Measurements from ENCODE around the gene TRIP13. TPM values are rescaled to one million over a fixed set of nuclear protein-coding genes. Genes with fewer than 3 reads are reported as not detected.

Gene TRIP13
- total and polyA plus RNA-seq, 2 of the 13 experiments (the other 11 are each of a cell fraction or from before 2014, with no cell fraction given): 13.5 to 33.0 TPM

GRCh38 chr5:865771-866170 is 26.9 kb upstream of the TRIP13 start:
- CTCF ChIA-PET (ENCODE audit: low intra/inter-chr PET ratio, low total read pairs): no interaction called here
- Histone ChIP-seq H3K4me1 (ENCODE audit: insufficient read depth, low read length) (peaks cover 13% of the 10 kb centered on the region), H3K9me3 (ENCODE audit: low read length) (no peaks in the 10 kb centered on the region), H3K79me2 (ENCODE audit: insufficient read depth, low read length) (no peaks in the 10 kb centered on the region), H3K27ac (ENCODE audit: extremely low read length, insufficient read depth, low read length) (no peak overlapping the region), H3K36me3 (replicated peaks in 1 of 2; ENCODE audit: control insufficient read depth in 1 of 2, insufficient read depth in 2 of 2, low read length in 2 of 2) (peaks cover 23 to 66% of the 10 kb centered on the region in 2 experiments), H4K20me1 (ENCODE audit: insufficient read depth, low read length) (no peaks in the 10 kb centered on the region), H3K9ac (ENCODE audit: insufficient read depth, low read depth, low read length) (no peak overlapping the region), H3K4me3 (replicated peaks in 1 of 3; ENCODE audit: insufficient read depth in 1 of 3, low read depth in 2 of 3, low read length in 3 of 3) (no peak overlapping the region), H2AFZ (ENCODE audit: low read length) (no peak overlapping the region), H3K27me3 (ENCODE audit: control insufficient read depth in 1 of 2, insufficient read depth in 2 of 2, low read length in 2 of 2) (no peaks in the 10 kb centered on the region), H3K4me2 (ENCODE audit: low read depth, low read length) (no peak overlapping the region)
- ATAC-seq: no peak
- TF ChIP-seq ZBTB20 (CRISPR knock-in tag; IDR thresholded peaks at IDR 0.05; ENCODE audit: borderline replicate concordance, low read depth) (no peak), AGO2 (optimal IDR thresholded peaks at IDR 0.05; ENCODE audit: low read depth, low read length) (peak; percentile 4)
- in situ Hi-C loops (cut with HindIII; ENCODE audit: extremely low pct_ligation_motif_present, low pct_unique_long_range_greater_than_20kb): no loop called here
- 96% methylated on average over 4 of the region's 10 CpGs for WGBS (ENCODE audit: low lambda C conversion rate)
- no TSS peak for BruUV-seq (replicated peaks)
- FAIRE-seq: no peak
- DNase-seq (ENCODE audit: low spot score): no peak
- POLR2A ChIA-PET: no interaction called here
- intact Hi-C loops (cut with micrococcal nuclease; ENCODE audit: unreplicated experiment): no loop called here

GRCh38 chr5:867300-867870 is 25.3 kb upstream of the TRIP13 start:
- DNase-seq (ENCODE audit: low spot score): no peak
- CTCF ChIA-PET (ENCODE audit: low intra/inter-chr PET ratio, low total read pairs): no interaction called here
- Histone ChIP-seq H3K27me3 (ENCODE audit: control insufficient read depth in 1 of 2, insufficient read depth in 2 of 2, low read length in 2 of 2) (no peaks in the 10 kb centered on the region), H3K9ac (ENCODE audit: insufficient read depth, low read depth, low read length) (no peak overlapping the region), H3K27ac (ENCODE audit: extremely low read length, insufficient read depth, low read length) (no peak overlapping the region), H3K79me2 (ENCODE audit: insufficient read depth, low read length) (no peaks in the 10 kb centered on the region), H3K36me3 (replicated peaks in 1 of 2; ENCODE audit: control insufficient read depth in 1 of 2, insufficient read depth in 2 of 2, low read length in 2 of 2) (peaks cover 31 to 82% of the 10 kb centered on the region in 2 experiments), H2AFZ (ENCODE audit: low read length) (no peak overlapping the region), H3K9me3 (ENCODE audit: low read length) (no peaks in the 10 kb centered on the region), H3K4me2 (ENCODE audit: low read depth, low read length) (no peak overlapping the region), H3K4me1 (ENCODE audit: insufficient read depth, low read length) (peaks cover 13% of the 10 kb centered on the region), H4K20me1 (ENCODE audit: insufficient read depth, low read length) (no peaks in the 10 kb centered on the region), H3K4me3 (replicated peaks in 1 of 3; ENCODE audit: insufficient read depth in 1 of 3, low read depth in 2 of 3, low read length in 3 of 3) (no peak overlapping the region)
- no TSS peak for BruUV-seq (replicated peaks)
- no peak for FAIRE-seq
- in situ Hi-C loops (cut with HindIII; ENCODE audit: extremely low pct_ligation_motif_present, low pct_unique_long_range_greater_than_20kb) (no loop called here), intact Hi-C loops (cut with micrococcal nuclease; ENCODE audit: unreplicated experiment) (no loop called here)
- ATAC-seq: peak; percentile 28; the same call in 2 of the 3 replicates
- WGBS (ENCODE audit: low lambda C conversion rate): 93% methylated on average over 6 of the region's 6 CpGs
- POLR2A ChIA-PET: no interaction called here
- TF ChIP-seq KMT2A (CRISPR knock-in tag; IDR thresholded peaks at IDR 0.05): no peak

Data from HepG2 (cell line).